OCI-LY7 (cell line): ENCODE data around the gene GPRIN1. TPM values are rescaled to one million over a fixed set of nuclear protein-coding genes. Genes with fewer than 3 reads are reported as not detected.

ENCODE experiments used
- BruUV-seq: library from RNA; stranded (reverse); fragments of 400-500 nt; replicated peaks from 2 replicates; lab custom pipeline; 2021; lab: Mats Ljungman, UMichigan
- CTCF ChIA-PET: fragments of 300-600 bp; sonication (Branson Sonifier 250); formaldehyde crosslinking; loops from one replicate; lab custom pipeline; 2022; ENCODE audit warnings: antibody characterized with exemption; ENCODE audit not compliant: unreplicated experiment; lab: Charles Lee
- POLR2A ChIA-PET: fragments of 300-600 bp; sonication (Branson Sonifier 250); formaldehyde crosslinking; loops from one replicate; lab custom pipeline; 2022; ENCODE audit warnings: antibody characterized with exemption; lab: Charles Lee
- DNase-seq: peaks from one replicate; pipeline ENCODE4 v3.0.0-alpha.2; 2015; ENCODE audit warnings: low spot score
- H2AFZ ChIP-seq: fragments of 200-600 bp; sonication (generic), shearing (Covaris generic); 2 replicates; pipeline ENCODE4 v1.6.1; 2014; ENCODE audit warnings: mild to moderate bottlenecking, antibody characterized with exemption, low read length, moderate library complexity
- H3K27ac ChIP-seq: fragments of 200-600 bp; sonication (generic); 2 replicates; pipeline ENCODE4 v1.5.1; 2014; ENCODE audit warnings: mixed run types, low read depth, mild to moderate bottlenecking, moderate library complexity, low read length, inconsistent platforms; ENCODE audit not compliant: poor library complexity, severe bottlenecking
- H3K36me3 ChIP-seq: fragments of 200-600 bp; sonication (generic); 2 replicates; pipeline ENCODE4 v1.6.1; 2014; ENCODE audit warnings: mild to moderate bottlenecking, antibody characterized with exemption, low read length, moderate library complexity, mixed read lengths; ENCODE audit not compliant: insufficient read depth
- H3K4me1 ChIP-seq: fragments of 200-600 bp; sonication (generic); 2 replicates; pipeline ENCODE4 v1.5.1; 2014; ENCODE audit warnings: mild to moderate bottlenecking, low read length; ENCODE audit not compliant: insufficient read depth, poor library complexity, severe bottlenecking
- H3K4me2 ChIP-seq: fragments of 200-600 bp; sonication (generic); 2 replicates; pipeline ENCODE4 v1.6.1; 2014; ENCODE audit warnings: mild to moderate bottlenecking, low read length
- H3K4me3 ChIP-seq: fragments of 200-600 bp; sonication (generic); 2 replicates; pipeline ENCODE4 v1.5.1; 2014; ENCODE audit warnings: mild to moderate bottlenecking, low read depth, low read length; ENCODE audit not compliant: poor library complexity, severe bottlenecking
- H3K79me2 ChIP-seq: fragments of 200-600 bp; sonication (generic); 2 replicates; pipeline ENCODE4 v1.6.1; 2016; ENCODE audit warnings: low read depth, mild to moderate bottlenecking, low read length, moderate library complexity, mixed read lengths; ENCODE audit not compliant: insufficient read depth
- H3K9me2 ChIP-seq: fragments of 200-600 bp; sonication (generic); 2 replicates; pipeline ENCODE4 v1.6.1; 2016; ENCODE audit warnings: mild to moderate bottlenecking, low read length, mixed read lengths; ENCODE audit not compliant: insufficient read depth
- H3K9me3 ChIP-seq: fragments of 200-600 bp; sonication (generic); 2 replicates; pipeline ENCODE4 v1.6.1; 2014; ENCODE audit warnings: mild to moderate bottlenecking, mixed run types, low read length, mixed read lengths
- H4K20me1 ChIP-seq: fragments of 200-600 bp; sonication (generic); 2 replicates; pipeline ENCODE4 v1.6.1; 2014; ENCODE audit warnings: mild to moderate bottlenecking, antibody characterized with exemption, low read length, moderate library complexity, mixed read lengths; ENCODE audit not compliant: insufficient read depth
- EZH2phosphoT487 ChIP-seq: fragments of 200-600 bp; sonication (generic); IDR thresholded peaks from 2 replicates; pipeline ENCODE4 v1.6.1; 2018; ENCODE audit warnings: low read depth, borderline replicate concordance, mild to moderate bottlenecking, mixed run types, antibody characterized with exemption, low read length, moderate library complexity, mixed read lengths
- intact Hi-C: fragments of 100-400 bp; cut with micrococcal nuclease; formaldehyde crosslinking; loops from one replicate; pipeline ENCODE4 v1.10.0; 2022; ENCODE audit not compliant: unreplicated experiment
- total RNA-seq, 2 experiments: library from RNA; depleted of rRNA in 1 of 2; stranded (reverse); fragments of >200 nt in 1 of 2; shearing (Covaris generic) in 1 of 2; gene quantifications; 2 replicates each; pipeline ENCODE4 v1.2.3, GENCODE V29; 2014 to 2022
- TF ChIP-seq, protein P1 (sequence below): fragments of 200-600 bp; sonication (generic); conservative IDR thresholded peaks from 2 replicates; pipeline ENCODE4 v1.5.1; 2014; ENCODE audit warnings: mild to moderate bottlenecking, antibody characterized with exemption, low read length, moderate library complexity, mixed read lengths

The GPRIN1 gene
- total RNA-seq, 2 experiments from 2014 or later, result 3.8 to 5.3 TPM

DNA sequence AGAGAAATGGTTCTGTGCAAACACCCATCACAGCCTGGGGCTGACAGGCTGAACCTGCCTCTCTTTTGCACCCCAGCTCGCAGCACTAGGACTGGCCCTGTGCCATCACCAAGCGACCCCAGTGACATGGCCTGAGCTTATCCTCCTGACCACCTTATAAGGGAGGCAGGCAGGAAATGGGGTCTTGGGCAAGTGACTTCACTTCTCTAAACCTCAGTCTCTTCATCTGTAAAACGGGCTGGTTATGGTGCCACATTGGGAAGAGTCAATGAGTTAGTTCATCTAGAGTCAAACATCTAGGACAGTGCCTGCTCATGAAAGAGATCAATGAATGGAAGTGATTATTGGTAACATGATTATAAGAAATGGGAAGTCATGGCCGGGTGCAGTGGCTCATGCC, 14.2 kb upstream of the GPRIN1 start:
- DNase-seq, result no peak
- POLR2A ChIA-PET, result interaction anchor here (0.6 to 0.8 kb wide), 2 partner anchors 9 to 215 kb away, joined by 3 to 4 read pairs; no protein-coding TSS in a partner anchor
- no peak for TF ChIP-seq EZH2phosphoT487
- TF ChIP-seq, protein P1, sequence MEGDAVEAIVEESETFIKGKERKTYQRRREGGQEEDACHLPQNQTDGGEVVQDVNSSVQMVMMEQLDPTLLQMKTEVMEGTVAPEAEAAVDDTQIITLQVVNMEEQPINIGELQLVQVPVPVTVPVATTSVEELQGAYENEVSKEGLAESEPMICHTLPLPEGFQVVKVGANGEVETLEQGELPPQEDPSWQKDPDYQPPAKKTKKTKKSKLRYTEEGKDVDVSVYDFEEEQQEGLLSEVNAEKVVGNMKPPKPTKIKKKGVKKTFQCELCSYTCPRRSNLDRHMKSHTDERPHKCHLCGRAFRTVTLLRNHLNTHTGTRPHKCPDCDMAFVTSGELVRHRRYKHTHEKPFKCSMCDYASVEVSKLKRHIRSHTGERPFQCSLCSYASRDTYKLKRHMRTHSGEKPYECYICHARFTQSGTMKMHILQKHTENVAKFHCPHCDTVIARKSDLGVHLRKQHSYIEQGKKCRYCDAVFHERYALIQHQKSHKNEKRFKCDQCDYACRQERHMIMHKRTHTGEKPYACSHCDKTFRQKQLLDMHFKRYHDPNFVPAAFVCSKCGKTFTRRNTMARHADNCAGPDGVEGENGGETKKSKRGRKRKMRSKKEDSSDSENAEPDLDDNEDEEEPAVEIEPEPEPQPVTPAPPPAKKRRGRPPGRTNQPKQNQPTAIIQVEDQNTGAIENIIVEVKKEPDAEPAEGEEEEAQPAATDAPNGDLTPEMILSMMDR, result no peak
- no peak overlapping the region for H3K4me3 ChIP-seq
- intact Hi-C loops, result no loop called here
- no peak overlapping the region for H3K4me2 ChIP-seq
- no peak overlapping the region for H2AFZ ChIP-seq
- no peaks in the 10 kb centered on the region for H3K36me3 ChIP-seq
- H3K4me1 ChIP-seq, result peaks cover 12% of the 10 kb centered on the region
- H3K27ac ChIP-seq, result no peak overlapping the region
- H3K9me3 ChIP-seq, result no peaks in the 10 kb centered on the region
- CTCF ChIA-PET, result interaction anchor here (0.5 kb wide), 1 partner anchor 8 kb away, joined by 6 read pairs; no protein-coding TSS in a partner anchor
- no peaks in the 10 kb centered on the region for H3K9me2 ChIP-seq
- no peaks in the 10 kb centered on the region for H3K79me2 ChIP-seq
- no TSS peak for BruUV-seq
- H4K20me1 ChIP-seq, result no peaks in the 10 kb centered on the region

GRCh38 chr5:176621661-176622079, 11.7 kb upstream of the GPRIN1 start:
- Histone ChIP-seq H3K9me3 (no peaks in the 10 kb centered on the region), H4K20me1 (no peaks in the 10 kb centered on the region), H3K4me1 (no peaks in the 10 kb centered on the region), H3K36me3 (no peaks in the 10 kb centered on the region), H2AFZ (no peak overlapping the region), H3K27ac (no peak overlapping the region), H3K9me2 (no peaks in the 10 kb centered on the region), H3K4me3 (no peak overlapping the region), H3K79me2 (no peaks in the 10 kb centered on the region), H3K4me2 (no peak overlapping the region)
- CTCF ChIA-PET, result no interaction called here
- DNase-seq, result no peak
- intact Hi-C loops, result no loop called here
- POLR2A ChIA-PET, result interaction anchor here (0.6 to 1.5 kb wide), 4 partner anchors 9 to 469 kb away, joined by 3 to 4 read pairs (median 3); partner anchors contain the start of genes EIF4E1B, SNCB and TSPAN17
- no TSS peak for BruUV-seq
- TF ChIP-seq EZH2phosphoT487, result no peak
- TF ChIP-seq, protein P1, result no peak

- H3K4me2 ChIP-seq, result no peak overlapping the region
- ChIA-PET POLR2A (no interaction called here), CTCF (no interaction called here)
- no peak for DNase-seq
- H3K9me3 ChIP-seq, result no peaks in the 10 kb centered on the region
- no peaks in the 10 kb centered on the region for H3K4me1 ChIP-seq
- no peak for TF ChIP-seq EZH2phosphoT487
- TF ChIP-seq, protein P1, result no peak
- no peaks in the 10 kb centered on the region for H3K79me2 ChIP-seq
- no peaks in the 10 kb centered on the region for H3K36me3 ChIP-seq
- BruUV-seq, result no TSS peak
- no peak overlapping the region for H3K4me3 ChIP-seq
- no peaks in the 10 kb centered on the region for H4K20me1 ChIP-seq
- no peak overlapping the region for H2AFZ ChIP-seq
- H3K27ac ChIP-seq, result no peak overlapping the region
- intact Hi-C loops, result no loop called here
- no peaks in the 10 kb centered on the region for H3K9me2 ChIP-seq
These were observed 10.5 kb upstream of the GPRIN1 start for GRCh38 chr5:176620333-176620981.
